Natural killer cell (primary cell): ENCODE measurements around the gene HMCN2. TPM values are rescaled to one million over a fixed set of nuclear protein-coding genes. Genes with fewer than 3 reads are reported as not detected.

Source experiments
- ATAC-seq, 3 donors: fragments of 150-1000 bp in 2 of 3; fragments of 200-7000 bp in 1 of 3; cut with Tn5 transposase; 1 replicate in 1 of 3; 2 replicates in 2 of 3; pipeline ENCODE4 v1.10.0; 2021; ENCODE audit warnings: mild to moderate bottlenecking in 2 of 3, moderate library complexity in 2 of 3
- DNase-seq, 2 donors: peaks; one replicate each; pipeline versions ENCODE4 v3.0.0 to v3.0.0-alpha.2; 2013 to 2021; ENCODE audit warnings: mixed read lengths in 1 of 2
- H3K27ac ChIP-seq: one replicate; pipeline ENCODE4 v1.5.1; 2013; ENCODE audit warnings: mild to moderate bottlenecking, low read length
- H3K27me3 ChIP-seq: one replicate; pipeline ENCODE4 v1.6.1; 2013; ENCODE audit warnings: low read length; ENCODE audit not compliant: control insufficient read depth, insufficient read depth
- H3K36me3 ChIP-seq: one replicate; pipeline ENCODE4 v1.6.1; 2013; ENCODE audit warnings: low read length; ENCODE audit not compliant: control insufficient read depth, insufficient read depth
- H3K4me1 ChIP-seq: one replicate; pipeline ENCODE4 v1.6.1; 2013; ENCODE audit warnings: low read length; ENCODE audit not compliant: control insufficient read depth, insufficient read depth
- H3K4me3 ChIP-seq: one replicate; pipeline ENCODE4 v1.5.1; 2013; ENCODE audit warnings: low read length
- H3K9me3 ChIP-seq: one replicate; pipeline ENCODE4 v1.6.1; 2013; ENCODE audit warnings: low read length; ENCODE audit not compliant: control insufficient read depth, insufficient read depth
- H3K27ac Mint-ChIP-seq, 2 donors: one replicate each; pipeline ENCODE4 v1.8.0; 2022; ENCODE audit warnings: mild to moderate bottlenecking in 2 of 2, mixed read lengths in 2 of 2, moderate library complexity in 1 of 2
- H3K27me3 Mint-ChIP-seq, 2 donors: one replicate each; pipeline ENCODE4 v1.8.0; 2022; ENCODE audit warnings: low read depth in 2 of 2, mixed read lengths in 2 of 2
- H3K36me3 Mint-ChIP-seq: one replicate; pipeline ENCODE4 v1.8.0; 2022; ENCODE audit warnings: mixed read lengths
- H3K4me1 Mint-ChIP-seq, 2 donors: one replicate each; pipeline ENCODE4 v1.8.0; 2022; ENCODE audit warnings: mixed read lengths in 2 of 2
- H3K4me3 Mint-ChIP-seq: one replicate; pipeline ENCODE4 v1.8.0; 2022; ENCODE audit warnings: mild to moderate bottlenecking, moderate library complexity, mixed read lengths
- H3K9me3 Mint-ChIP-seq, 2 donors: one replicate each; pipeline ENCODE4 v1.8.0; 2022; ENCODE audit warnings: mixed read lengths in 2 of 2
- WGBS: methylation state at CpG from one replicate; pipeline ENCODE4 v1.1.7; 2013; ENCODE audit warnings: missing lambda C conversion rate; ENCODE audit not compliant: insufficient coverage; 5-methylcytosine and 5-hydroxymethylcytosine counted together
- intact Hi-C: fragments of 100-400 bp; cut with micrococcal nuclease; formaldehyde crosslinking; loops from one replicate; pipeline ENCODE4 v1.14.2; 2022
- total RNA-seq, 4 donors: library from RNA; stranded (reverse); fragments of 120-200 nt in 1 of 4; gene quantifications; one replicate each; pipeline versions ENCODE4 v1.2.3 to v1.2.4, GENCODE V29; 2013 to 2022
- TF ChIP-seq, protein P1 (sequence below): fragments of 200-600 bp; IDR thresholded peaks from one replicate; pipeline ENCODE4 v1.8.0; 2022; ENCODE audit warnings: antibody characterized with exemption

Gene HMCN2
- total RNA-seq, 3 donors from 2014 or later (not counting 1 experiment from before 2014, with no cell fraction given): not detected

DNA sequence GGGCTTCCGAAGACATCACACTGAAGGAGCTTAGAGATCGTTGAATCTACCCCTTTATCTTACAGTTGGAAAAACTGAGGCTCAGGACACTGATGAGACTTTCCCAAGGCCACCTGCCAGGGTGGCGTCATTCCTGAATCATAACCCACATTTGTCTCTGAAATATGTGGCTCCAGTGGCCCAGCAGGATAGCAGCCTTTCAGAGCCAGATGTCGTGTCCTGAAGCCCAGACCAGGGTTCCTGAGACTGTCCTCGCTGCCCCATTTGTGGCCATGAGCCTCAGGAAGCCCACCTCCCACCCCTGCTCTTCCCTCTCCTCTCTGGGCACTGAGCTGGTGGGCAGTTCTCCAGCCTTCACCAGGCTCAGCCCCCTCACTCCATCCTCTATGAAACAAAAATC is 2.4 kb downstream of the HMCN2 start:
- H3K9me3 Mint-ChIP-seq: no peaks in the 10 kb centered on the region
- Histone ChIP-seq H3K4me3 (no peak overlapping the region), H3K9me3 (no peaks in the 10 kb centered on the region), H3K4me1 (no peaks in the 10 kb centered on the region), H3K36me3 (no peaks in the 10 kb centered on the region), H3K27ac (no peak overlapping the region), H3K27me3 (peaks cover 22% of the 10 kb centered on the region)
- no peaks in the 10 kb centered on the region for H3K4me1 Mint-ChIP-seq
- TF ChIP-seq, protein P1, sequence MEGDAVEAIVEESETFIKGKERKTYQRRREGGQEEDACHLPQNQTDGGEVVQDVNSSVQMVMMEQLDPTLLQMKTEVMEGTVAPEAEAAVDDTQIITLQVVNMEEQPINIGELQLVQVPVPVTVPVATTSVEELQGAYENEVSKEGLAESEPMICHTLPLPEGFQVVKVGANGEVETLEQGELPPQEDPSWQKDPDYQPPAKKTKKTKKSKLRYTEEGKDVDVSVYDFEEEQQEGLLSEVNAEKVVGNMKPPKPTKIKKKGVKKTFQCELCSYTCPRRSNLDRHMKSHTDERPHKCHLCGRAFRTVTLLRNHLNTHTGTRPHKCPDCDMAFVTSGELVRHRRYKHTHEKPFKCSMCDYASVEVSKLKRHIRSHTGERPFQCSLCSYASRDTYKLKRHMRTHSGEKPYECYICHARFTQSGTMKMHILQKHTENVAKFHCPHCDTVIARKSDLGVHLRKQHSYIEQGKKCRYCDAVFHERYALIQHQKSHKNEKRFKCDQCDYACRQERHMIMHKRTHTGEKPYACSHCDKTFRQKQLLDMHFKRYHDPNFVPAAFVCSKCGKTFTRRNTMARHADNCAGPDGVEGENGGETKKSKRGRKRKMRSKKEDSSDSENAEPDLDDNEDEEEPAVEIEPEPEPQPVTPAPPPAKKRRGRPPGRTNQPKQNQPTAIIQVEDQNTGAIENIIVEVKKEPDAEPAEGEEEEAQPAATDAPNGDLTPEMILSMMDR: no peak
- H3K36me3 Mint-ChIP-seq: no peaks in the 10 kb centered on the region
- ATAC-seq (no peak), DNase-seq (no peak)
- no peak overlapping the region for H3K4me3 Mint-ChIP-seq
- peaks cover 51 to 84% of the 10 kb centered on the region in 2 donors for H3K27me3 Mint-ChIP-seq
- WGBS: 84% methylated on average over 5 of the region's 5 CpGs
- no peak overlapping the region for H3K27ac Mint-ChIP-seq
- intact Hi-C loops: no loop called here

DNA sequence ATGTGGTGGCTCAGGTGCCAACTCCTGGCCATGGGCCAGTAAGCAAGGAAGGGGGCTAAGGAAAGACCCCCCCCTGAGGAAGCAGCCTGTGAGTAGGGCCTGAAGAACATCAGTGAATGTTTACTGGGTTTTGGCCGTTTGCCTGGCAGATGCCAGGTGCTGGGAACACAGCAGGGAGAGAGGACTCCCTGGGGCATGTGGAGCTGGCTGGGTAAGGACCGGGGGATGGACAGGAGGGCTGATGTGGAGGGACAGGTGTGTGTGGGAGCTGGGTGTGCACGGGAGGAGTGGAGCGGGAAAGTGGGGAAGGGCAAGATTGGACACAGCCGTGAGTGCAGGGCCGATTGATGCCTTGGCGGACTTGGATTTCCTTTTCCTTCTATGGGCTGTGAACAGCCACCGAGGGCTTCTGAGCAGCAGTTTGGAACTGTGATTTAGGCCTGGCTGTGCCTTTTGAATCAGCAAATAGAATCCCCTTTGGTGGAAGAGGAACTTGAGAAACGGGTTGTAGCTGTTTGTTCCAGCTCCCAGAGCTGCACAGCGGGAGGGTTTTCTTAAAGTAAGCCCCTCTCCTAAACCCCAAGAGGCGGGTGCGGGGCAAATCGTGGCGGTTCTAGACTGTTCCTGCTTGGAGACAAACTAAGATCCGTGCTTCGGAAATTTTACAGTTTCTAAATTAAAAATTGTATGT is 3.1 kb downstream of the HMCN2 start:
- WGBS: 40% methylated on average over 16 of the region's 16 CpGs
- no peak overlapping the region for H3K27ac ChIP-seq
- TF ChIP-seq, protein P1: no peak
- no peak for ATAC-seq
- H3K27me3 ChIP-seq: peaks cover 19% of the 10 kb centered on the region
- peaks cover 45 to 77% of the 10 kb centered on the region in 2 donors for H3K27me3 Mint-ChIP-seq
- H3K4me3 ChIP-seq: no peak overlapping the region
- no peaks in the 10 kb centered on the region for H3K36me3 Mint-ChIP-seq
- no peaks in the 10 kb centered on the region for H3K36me3 ChIP-seq
- no peak overlapping the region for H3K27ac Mint-ChIP-seq
- DNase-seq: no peak
- H3K4me3 Mint-ChIP-seq: no peak overlapping the region
- H3K9me3 Mint-ChIP-seq: no peaks in the 10 kb centered on the region
- intact Hi-C loops: no loop called here
- no peaks in the 10 kb centered on the region for H3K4me1 ChIP-seq
- H3K9me3 ChIP-seq: no peaks in the 10 kb centered on the region
- no peaks in the 10 kb centered on the region for H3K4me1 Mint-ChIP-seq

DNA sequence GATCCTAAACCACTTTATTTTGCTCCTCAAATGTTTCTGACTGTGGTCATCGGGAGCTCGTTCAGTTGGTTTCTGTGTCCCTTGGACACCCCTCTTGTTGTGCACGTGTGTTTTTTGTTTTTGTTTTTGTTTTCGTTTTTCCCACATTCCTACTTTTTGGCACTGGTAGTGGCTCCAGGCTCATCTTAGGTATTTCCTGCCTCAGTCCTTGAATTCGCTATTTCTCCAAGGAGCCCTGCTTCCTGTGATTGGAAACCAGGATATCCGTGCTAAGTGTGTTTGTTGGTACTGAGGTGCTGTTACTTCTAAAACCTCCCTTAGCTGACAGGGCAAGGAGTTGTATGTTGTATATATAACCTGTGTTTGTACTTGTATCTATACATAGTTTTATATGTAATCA is 5.9 kb downstream of the HMCN2 start:
- H3K4me3 ChIP-seq: no peak overlapping the region
- WGBS: 87% methylated on average over 4 of the region's 6 CpGs
- H3K9me3 Mint-ChIP-seq: no peaks in the 10 kb centered on the region
- H3K27me3 ChIP-seq: peaks cover 5% of the 10 kb centered on the region
- intact Hi-C loops: no loop called here
- H3K27ac ChIP-seq: no peak overlapping the region
- DNase-seq (no peak), ATAC-seq (no peak)
- no peak overlapping the region for H3K4me3 Mint-ChIP-seq
- H3K27ac Mint-ChIP-seq: no peak overlapping the region
- H3K4me1 ChIP-seq: no peaks in the 10 kb centered on the region
- H3K36me3 Mint-ChIP-seq: no peaks in the 10 kb centered on the region
- no peaks in the 10 kb centered on the region for H3K4me1 Mint-ChIP-seq
- TF ChIP-seq, protein P1: no peak
- peaks cover 29 to 56% of the 10 kb centered on the region in 2 donors for H3K27me3 Mint-ChIP-seq
- H3K9me3 ChIP-seq: no peaks in the 10 kb centered on the region
- H3K36me3 ChIP-seq: no peaks in the 10 kb centered on the region

DNA sequence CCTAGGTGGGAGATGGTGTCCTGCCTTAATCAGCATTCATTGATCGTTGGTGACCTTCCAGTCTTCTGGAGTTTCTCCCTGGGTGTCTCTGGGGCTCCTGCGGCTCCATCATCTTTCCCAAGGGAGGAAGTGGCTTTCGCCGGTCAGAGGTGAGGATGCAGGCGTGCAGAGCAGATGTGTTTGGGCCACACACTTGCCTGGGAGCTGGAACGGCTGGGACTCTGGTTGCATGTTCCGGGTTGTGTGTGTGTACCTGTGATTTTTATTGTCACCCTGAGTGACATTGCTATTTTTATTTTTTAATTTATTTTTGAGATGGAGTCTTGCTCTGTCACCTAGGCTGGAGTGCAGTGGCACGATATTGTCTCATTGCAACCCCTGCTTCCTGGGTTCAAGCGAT is 9.6 kb downstream of the HMCN2 start:
- Histone ChIP-seq H3K36me3 (no peaks in the 10 kb centered on the region), H3K4me3 (no peak overlapping the region), H3K9me3 (no peaks in the 10 kb centered on the region), H3K4me1 (no peaks in the 10 kb centered on the region), H3K27ac (no peak overlapping the region), H3K27me3 (no peaks in the 10 kb centered on the region)
- whole genome bisulfite sequencing: 79% methylated on average over 9 of the region's 9 CpGs
- peaks cover 11 to 21% of the 10 kb centered on the region in 2 donors for H3K27me3 Mint-ChIP-seq
- DNase-seq (no peak), ATAC-seq (no peak)
- peaks cover 0 to 2% of the 10 kb centered on the region in 2 donors for H3K9me3 Mint-ChIP-seq
- no peaks in the 10 kb centered on the region for H3K36me3 Mint-ChIP-seq
- TF ChIP-seq, protein P1: no peak
- no peak overlapping the region for H3K4me3 Mint-ChIP-seq
- intact Hi-C loops: no loop called here
- no peak overlapping the region for H3K27ac Mint-ChIP-seq
- no peaks in the 10 kb centered on the region for H3K4me1 Mint-ChIP-seq
